ENCODE measurements around the gene AMIGO2.
"Not testable (repeated sequence)": the region's sequence is repeated elsewhere in the genome, so short reads cannot be mapped to it uniquely, and the experiment has no call there.

AMIGO2 gene

GRCh38 chr12:47079468-47079980, at the start of gene AMIGO2, which contains the start of gene PCED1B:
TSS of gene AMIGO2 (minus strand) at chr12:47079959. CDS start at chr12:47079002, 957 bp downstream.
TSS of gene PCED1B (plus strand) at chr12:47079621. CDS start at chr12:47235064, 155,443 bp downstream.
- peak; percentile 85 for DNase-seq

- DNase-seq: no peak
These were observed 46.5 kb upstream of the AMIGO2 start for GRCh38 chr12:47126246-47126645.

- no peak for DNase-seq
These were observed 44.7 kb upstream of the AMIGO2 start for GRCh38 chr12:47124451-47124850.

GRCh38 chr12:47123730-47124129, 44.0 kb upstream of the AMIGO2 start:
- DNase-seq: no peak

GRCh38 chr12:47122602-47123001, 42.8 kb upstream of the AMIGO2 start:
- no peak for DNase-seq

GRCh38 chr12:47121146-47121545, 41.4 kb upstream of the AMIGO2 start:
- DNase-seq: no peak

GRCh38 chr12:47120736-47121135, 41.0 kb upstream of the AMIGO2 start:
- DNase-seq: no peak

- DNase-seq: not testable (repeated sequence)
These were observed 37.5 kb upstream of the AMIGO2 start for GRCh38 chr12:47117305-47117704.

- DNase-seq: no peak
These were observed 34.7 kb upstream of the AMIGO2 start for GRCh38 chr12:47114481-47114892.

GRCh38 chr12:47112679-47113078, 32.9 kb upstream of the AMIGO2 start:
- DNase-seq: no peak

- no peak for DNase-seq
These were observed 32.1 kb upstream of the AMIGO2 start for GRCh38 chr12:47111854-47112253.

- no peak for DNase-seq
These were observed 31.6 kb upstream of the AMIGO2 start for GRCh38 chr12:47111392-47111778.

- no peak for DNase-seq
These were observed 31.1 kb upstream of the AMIGO2 start for GRCh38 chr12:47110718-47111391.

GRCh38 chr12:47110011-47110541, 30.3 kb upstream of the AMIGO2 start:
- no peak for DNase-seq

GRCh38 chr12:47107926-47108325, 28.2 kb upstream of the AMIGO2 start:
- DNase-seq: no peak

- DNase-seq: no peak
These were observed 27.7 kb upstream of the AMIGO2 start for GRCh38 chr12:47107446-47107845.

- DNase-seq: no peak
These were observed 26.3 kb upstream of the AMIGO2 start for GRCh38 chr12:47105914-47106674.

- DNase-seq: no peak
These were observed 23.3 kb upstream of the AMIGO2 start for GRCh38 chr12:47102845-47103651.

- DNase-seq: no peak
These were observed 22.6 kb upstream of the AMIGO2 start for GRCh38 chr12:47102406-47102805.

- DNase-seq: no peak
These were observed 20.4 kb upstream of the AMIGO2 start for GRCh38 chr12:47100160-47100559.

- DNase-seq: no peak
These were observed 19.9 kb upstream of the AMIGO2 start for GRCh38 chr12:47099610-47100009.

- no peak for DNase-seq
These were observed 18.3 kb upstream of the AMIGO2 start for GRCh38 chr12:47098099-47098498.

Data from activated effector memory CD4-positive, alpha-beta T cell treated with anti-CD3 and anti-CD28 coated beads, Interleukin-2, amount 50 U/mL, for 16 hours (primary cell).